AG08395 (cell line): ENCODE data around the gene SLC29A1.
"Not testable (repeated sequence)": the region's sequence is repeated elsewhere in the genome, so short reads cannot be mapped to it uniquely, and the experiment has no call there.

Source experiments
- DNase-seq: peaks from one replicate; pipeline ENCODE4 v3.0.0; 2012; ENCODE audit warnings: mixed read lengths, low spot score

Gene SLC29A1

DNA sequence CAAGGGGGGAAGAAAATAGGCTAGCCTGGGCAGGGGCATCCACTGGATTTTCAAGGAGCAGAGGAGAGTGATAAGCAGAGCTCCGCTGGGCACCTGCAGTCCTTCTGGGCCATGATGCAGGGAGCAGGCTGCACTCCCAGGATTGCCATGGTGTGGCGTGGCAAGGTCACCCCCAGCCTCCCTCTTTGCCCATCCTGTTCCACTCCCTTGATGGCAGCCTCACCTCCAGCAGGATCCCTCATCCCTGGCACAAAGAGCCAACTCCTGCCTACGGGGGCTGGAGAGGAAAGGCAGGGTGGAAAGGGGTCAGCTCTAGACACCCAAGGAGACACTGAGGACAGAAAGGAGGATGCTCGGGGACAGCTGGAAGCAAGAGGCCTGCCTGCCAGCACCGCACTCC, 29.1 kb upstream of the SLC29A1 start:
- no peak for DNase-seq

DNA sequence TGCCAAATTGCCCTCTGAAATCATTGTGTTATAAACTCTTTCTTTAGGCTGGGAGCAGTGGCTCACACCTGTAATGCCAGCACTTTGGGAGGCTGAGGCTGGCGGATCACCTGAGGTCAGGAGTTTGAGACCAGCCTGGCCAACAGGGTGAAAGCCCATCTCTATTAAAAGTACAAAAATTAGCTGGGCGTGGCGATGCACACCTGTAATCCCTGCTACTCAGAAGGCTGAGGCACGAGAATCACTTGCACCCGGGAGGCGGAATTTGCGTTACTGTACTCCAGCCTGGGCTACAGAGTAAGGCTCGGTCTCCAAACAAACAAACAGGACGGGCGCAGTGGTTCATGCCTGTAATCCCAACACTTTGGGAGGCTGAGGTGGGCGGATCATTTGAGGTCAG, 27.0 kb upstream of the SLC29A1 start:
- not testable (repeated sequence) for DNase-seq

DNA sequence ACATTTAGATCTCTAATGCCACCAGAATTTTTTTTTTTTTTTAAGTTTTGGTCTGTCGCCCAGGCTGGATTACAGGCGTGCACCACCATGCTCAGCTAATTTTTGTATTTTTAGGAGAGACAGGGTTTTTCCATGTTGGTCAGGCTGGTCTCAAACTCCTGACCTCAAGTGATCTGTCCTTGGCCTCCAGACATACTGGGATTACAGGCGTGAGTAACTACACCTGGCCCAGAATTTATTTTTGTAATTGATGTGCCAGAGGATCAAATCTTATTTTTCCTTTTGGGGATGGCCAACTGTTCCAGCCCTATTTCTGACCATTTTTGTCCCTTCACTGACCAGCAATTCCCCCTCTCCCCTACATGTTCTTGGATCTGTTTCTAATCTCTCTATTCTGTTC, 24.7 kb upstream of the SLC29A1 start:
- no peak for DNase-seq

DNA sequence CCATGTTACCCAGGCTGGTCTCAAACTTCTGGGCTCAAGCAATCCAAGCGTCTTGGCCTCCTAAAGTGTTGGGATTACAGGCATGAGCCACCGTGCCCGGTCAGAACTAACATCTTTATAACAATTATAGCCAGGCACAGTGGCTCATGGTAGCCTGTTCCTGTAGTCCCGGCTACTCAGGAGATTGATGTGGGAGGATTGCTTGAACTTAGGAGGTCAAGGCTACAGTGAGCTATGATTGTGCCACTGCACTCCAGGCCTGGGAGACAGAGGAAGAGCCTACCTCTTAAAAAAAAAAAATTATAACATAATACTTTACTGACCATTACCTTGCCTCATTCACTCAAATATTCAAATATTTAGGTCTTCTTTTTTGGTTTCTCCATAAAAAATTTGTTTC, 23.5 kb upstream of the SLC29A1 start:
- DNase-seq = no peak

DNA sequence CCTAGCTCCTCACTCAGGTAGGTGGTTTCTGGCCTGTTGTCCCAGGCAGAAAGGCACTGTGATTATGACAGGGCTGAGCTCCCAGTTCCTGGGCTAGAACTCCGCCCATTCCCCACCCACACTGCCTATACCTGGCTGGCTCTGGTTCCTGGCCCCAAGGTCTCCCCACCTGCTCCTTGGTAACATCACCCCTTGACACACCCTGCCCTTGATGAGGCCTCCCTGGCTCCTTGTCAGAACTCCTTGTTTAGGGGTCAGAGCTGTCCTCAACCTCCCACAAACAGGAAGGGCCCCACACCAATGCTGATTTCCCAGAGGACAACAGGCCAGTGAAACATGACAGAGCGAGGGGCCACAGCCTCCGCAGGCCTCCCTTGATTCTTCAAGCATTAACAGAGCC, 22.2 kb upstream of the SLC29A1 start:
- DNase-seq = no peak

DNA sequence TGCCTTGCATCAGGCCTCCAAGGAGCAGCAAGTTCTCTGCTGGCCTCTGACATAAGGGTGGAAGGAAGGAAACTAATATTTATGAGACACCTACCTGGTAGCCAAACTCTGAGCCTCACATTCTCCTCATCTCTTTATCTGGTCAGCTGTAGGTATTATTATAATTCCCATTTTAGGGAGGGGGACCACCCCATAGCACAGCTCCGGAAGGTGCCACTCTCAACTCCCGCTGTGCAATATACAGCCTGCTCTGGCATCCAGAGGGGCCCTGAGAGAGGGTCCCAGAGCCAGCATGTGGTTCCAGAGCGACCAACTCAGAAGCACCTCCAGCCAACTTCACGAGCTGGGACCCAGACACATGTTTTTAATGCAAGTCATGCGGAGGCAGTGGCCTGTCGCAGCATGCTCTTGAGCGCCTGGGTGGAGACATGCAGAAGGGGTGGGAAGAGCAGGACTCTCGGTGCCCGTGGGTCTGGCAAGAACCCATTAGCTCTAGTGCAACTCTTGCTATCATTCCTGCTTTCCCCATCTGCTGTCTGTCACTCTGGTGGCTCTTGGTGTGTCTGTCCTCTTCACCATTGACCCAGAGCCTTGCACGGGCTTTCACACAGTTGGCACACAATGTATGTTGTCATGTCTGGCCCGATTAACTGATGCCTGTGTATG, 21.6 kb upstream of the SLC29A1 start:
- no peak for DNase-seq

DNA sequence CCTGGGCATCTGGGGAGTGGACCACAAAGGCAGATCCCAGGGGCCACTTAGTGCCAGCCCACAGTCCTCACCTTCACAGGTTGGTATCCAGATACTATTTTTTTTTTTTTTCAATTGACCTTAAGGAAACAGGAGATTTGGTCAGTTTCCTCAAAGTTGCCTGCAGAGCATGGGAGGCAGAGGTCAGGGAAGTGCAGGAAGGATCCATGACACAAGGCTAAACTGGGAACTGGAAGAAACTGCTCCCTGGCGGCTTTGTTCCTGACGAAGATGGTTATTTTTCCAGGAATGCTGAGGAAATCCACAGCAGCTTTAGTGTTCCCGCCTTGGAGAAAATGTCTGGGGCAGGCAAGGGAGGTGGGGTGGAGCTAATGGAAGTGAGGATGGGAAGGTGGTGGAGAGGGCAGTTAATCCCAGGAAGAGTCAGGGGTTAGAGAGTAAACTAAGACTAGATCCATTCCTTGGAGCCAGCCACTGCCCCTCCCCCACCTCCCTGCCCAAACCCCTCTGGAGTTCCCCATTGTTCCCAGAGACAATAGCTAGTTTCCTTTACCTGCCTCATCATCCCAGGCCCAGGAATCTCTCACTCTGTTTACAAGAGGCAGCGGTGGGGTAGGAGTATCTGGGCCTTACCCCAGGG, 20.9 kb upstream of the SLC29A1 start:
- DNase-seq = no peak

DNA sequence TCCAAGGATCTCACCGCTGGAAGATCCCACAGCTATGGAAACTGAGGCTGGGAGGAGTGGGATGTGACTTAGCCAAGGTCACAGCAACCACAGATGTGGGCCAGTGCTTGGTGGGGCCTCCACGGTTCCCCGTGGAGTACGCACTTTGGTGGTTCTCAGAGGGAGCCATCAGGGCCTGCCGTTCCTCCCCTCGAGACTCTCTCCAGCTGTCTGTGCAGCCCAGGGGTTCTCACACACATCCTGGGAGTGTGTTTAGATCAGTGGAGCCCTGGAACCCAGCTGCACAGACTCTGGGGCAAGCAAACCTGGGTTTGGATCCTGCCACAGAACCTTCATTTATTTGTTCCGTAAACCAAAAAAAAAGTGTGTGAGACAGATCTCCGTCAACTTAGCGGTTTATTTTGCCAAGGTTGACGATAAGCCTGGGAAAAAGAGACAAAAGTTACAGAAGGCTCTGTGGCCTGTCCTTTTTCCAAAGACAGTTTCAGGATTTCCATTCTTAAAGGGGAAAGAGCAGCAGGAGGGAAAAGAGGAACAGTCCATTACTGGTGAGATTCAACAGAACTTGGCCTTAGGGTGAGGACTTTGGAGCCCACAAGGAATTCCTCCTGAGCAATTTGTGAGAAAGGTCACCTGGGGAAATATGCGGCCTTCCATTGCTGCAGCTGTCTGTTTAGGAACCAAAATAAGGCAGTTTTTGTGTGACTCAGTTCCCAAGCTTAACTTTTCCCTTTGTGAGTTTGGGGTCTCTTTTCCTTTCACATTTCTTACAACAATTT, 20.2 kb upstream of the SLC29A1 start:
- no peak for DNase-seq

DNA sequence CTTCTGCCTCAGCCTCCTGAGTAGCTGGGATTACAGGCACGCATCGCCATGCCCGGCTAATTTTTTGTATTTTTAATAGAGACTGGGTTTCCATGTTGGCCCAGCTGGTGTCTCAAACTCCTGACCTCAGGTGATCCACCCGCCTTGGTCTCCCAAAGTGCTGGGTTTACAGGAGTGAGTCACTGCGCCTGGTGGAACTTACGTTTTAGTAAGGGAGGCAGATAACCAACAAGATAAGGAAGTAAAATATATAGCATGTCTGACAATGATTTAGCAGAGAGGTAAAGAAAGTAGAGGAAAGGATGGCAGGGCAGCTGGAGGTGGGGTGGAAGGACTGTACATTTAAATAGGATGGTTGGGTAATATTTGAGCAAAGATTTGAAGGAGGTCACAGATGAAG, 19.4 kb upstream of the SLC29A1 start:
- DNase-seq = no peak

DNA sequence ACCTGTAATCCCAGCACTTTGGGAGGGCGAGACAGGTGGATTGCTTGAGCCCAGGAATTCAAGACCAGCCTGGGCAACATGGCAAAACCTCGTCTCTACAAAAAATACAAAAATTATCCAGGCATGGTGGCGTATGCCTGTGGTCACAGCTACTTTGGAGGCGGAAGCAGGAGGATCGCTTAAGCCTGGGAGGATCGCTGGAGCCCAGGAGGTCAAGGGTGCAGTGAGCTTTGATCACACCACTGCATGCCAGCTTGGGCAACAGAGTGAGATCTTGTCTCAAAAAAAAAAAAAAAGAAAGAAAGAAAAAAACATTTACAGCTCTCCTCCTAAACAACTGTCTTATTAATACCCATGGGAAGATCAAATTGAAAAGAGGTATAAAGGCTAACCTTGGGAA, 15.4 kb upstream of the SLC29A1 start:
- no peak for DNase-seq

DNA sequence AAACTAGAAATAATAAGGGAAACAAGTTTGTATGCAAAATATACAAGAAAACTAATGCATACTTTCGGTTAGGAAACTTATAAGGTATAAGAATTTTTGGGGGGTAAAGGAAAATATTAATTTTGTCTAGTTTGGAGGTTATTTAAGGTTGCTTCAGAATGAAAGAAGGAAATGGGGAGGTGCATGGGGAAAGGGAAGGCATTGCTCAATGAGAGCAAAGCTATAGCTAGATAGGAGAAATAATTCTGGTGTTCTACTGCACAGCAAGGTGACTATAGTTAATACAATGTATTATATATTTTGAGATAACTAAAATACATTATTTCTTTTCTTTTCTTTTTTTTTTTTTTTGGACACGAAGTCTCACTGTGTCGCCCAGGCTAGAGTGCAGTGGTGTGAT, 12.1 kb upstream of the SLC29A1 start:
- no peak for DNase-seq

DNA sequence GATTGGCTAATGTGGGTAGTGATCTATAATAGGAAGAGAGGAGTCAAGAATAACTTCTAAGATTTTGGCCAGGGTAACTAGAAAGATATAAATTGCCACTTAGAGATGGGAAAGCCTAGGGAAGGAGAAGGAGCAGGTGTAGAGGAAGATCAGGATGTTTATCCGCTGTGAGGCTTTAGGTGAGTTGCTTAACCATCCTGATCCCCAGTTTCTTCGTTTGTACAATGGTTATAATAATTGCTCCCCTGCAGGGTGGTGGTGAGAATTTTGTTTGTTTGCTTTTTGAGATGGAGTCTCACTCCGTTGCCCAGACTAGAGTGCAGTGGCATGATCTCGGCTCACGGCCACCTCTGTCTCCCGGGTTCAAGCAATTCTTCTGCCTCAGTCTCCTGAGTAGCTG, 9.1 kb upstream of the SLC29A1 start:
- no peak for DNase-seq

DNA sequence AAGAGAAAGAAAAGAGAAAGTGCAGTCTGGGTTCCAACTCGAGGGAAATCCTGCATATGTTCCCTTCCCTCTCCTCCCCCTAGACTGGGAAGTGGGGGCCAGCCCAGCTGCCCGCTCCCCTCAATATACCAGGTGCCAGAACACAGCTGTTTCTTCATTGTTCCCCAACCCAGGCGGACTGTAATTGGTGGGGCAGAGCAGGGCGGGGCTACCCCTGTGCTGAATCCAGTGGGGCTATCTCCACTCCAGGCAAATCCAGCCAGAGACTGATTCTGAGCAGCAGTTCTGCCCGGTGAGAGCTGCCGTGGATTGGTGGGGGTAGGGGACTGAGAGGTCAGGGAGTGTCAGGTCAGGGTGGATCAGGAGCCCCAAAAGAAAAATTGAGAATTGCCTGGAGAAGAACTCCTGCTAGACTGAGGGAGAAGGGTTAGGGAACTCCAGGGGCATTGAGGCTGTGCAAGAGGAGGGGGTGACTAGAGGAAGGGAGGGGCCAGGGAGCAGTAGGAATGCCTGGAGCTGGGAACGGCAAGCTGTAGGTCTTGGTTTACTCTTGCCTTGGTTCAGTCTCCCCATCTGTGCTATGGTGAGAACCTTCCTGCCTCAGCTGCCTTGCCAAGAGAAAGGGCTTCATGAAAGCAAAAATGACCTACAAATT, 6.6 kb upstream of the SLC29A1 start, which contains the start of gene MYMX:
Gene MYMX, plus strand, starts transcription at position 250 of the 655 bp plus-strand sequence. CDS start 546 bp downstream, outside the sequence.
- DNase-seq = no peak

DNA sequence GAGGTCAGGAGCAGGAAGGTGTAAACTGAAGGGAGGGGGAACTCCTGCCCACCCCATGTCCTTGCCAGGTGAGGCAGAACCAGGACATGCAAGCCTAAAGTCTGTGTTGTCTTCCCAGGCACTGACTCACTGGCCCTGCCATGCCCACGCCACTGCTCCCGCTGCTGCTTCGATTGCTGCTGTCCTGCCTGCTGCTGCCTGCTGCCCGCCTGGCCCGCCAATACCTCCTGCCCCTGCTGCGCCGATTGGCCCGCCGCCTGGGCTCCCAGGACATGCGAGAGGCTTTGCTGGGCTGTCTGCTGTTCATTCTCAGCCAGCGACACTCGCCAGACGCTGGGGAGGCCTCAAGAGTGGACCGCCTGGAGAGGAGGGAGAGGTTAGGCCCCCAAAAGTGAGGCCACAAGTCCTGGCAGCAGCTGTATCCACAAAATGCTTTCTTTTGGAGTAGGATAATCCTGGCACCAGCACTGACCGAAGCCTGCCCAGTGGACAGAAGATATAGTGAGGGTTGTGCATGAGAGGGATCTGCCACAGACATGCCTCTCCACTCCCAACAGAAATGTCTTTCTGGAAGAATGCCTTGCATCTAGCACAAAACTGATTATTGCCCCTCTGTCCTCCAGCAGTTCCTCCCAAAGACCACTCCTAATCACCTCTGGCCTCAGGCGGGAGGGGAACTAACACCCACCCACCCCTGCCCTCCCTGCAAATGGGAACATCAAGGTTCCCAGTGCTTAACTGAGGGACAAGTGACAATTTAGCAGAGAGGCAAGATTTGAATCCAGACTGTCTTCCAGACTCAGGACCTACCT, 5.9 kb upstream of the SLC29A1 start:
- DNase-seq = no peak

DNA sequence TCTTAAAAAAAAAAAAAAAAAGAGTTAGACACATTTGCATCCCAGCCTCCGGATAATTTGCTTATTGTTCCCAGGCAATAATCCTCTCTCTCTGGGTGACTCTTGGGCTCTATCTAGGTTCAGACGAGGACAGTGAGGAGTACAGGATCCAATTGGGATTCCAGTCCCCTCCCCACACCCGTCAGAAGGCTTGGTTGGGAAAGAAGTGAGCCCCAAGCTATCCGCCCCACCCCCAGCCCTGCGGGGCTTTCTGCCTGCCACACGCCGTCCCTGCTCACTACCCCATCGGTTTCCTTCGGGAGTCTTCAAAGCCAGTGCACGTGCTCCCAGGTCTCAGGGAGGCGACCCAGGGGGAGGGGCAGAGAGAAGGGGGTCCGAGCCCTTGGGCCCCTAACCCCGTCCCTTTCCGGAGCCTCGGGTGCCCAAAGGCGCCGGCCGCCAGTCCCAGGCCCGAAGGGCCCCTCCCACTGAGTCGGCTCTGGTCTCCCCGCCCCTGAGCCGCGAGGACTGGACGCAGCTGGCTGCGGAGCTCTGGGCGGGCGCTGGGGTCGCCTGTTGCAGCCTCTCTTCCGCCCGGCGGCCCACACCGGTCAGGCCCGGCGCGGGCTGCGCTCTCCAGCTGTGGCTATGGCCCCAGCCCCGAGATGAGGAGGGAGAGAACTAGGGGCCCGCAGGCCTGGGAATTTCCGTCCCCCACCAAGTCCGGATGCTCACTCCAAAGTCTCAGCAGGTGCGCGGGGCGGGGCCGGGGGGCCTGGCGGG, 4.2 kb upstream of the SLC29A1 start:
- peak; percentile 41 for DNase-seq

DNA sequence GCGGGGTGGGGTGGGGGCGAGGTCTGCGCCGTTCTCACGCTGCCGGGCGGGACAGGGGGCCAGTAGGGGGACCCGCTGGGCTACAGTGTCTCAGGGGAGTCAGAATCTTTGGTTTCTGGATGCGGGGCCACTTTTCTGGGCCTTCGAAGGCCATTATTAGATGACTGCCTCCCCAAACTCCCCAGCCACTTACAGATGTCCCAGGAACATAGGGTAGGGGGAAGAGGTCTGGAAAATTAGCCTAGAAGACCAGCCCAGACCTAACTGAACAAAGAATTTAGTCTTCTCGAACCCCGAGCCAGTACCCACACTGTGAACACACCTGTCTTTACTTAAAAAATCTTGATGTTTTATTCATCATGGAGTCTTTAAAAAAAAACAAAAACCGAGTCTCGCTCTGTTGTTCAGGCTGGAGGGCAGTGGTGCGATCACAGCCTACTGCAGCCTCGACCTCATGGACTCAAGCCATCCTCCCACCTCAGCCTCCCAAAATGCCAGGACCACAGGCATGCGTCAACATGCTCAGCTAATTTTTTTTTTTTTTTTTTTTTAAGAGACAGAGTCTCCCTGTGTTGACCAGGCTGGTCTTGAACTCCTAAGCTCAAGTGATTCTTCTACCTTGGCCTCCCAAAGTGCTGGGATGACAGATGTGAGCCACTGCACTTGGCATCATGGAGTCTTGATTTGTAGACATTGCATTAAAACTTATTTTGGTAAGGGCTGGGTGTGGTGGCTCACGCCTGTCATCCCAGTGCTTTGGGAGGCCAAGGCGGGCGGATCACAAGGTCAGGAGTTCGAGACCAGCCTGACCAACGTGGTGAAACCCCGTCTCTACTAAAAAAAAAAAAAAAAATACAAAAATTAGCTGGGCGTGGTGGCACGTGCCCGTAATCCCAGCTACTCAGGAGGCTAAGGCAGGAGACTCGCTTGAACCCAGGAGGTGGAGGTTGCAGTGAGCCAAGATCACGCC, 3.3 kb upstream of the SLC29A1 start:
- DNase-seq = no peak

DNA sequence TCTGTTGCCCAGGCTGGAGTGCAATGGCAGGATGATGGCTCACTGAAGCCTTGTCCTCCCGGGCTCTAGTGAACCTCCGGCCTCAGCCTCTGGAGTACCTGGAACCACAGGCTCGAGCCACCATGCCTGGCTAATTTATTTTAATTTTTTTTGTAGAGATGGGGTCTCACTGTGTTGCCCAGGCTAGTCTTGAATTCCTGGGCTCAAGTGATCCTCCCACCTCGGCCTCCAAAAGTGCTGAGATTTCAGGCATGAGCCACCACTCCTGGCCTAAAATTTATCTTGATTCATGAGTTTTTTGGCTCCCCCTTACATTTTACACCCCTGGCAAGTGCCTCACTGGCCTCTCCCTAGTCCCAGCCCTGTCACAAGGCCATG, 2.5 kb upstream of the SLC29A1 start:
- no peak for DNase-seq

DNA sequence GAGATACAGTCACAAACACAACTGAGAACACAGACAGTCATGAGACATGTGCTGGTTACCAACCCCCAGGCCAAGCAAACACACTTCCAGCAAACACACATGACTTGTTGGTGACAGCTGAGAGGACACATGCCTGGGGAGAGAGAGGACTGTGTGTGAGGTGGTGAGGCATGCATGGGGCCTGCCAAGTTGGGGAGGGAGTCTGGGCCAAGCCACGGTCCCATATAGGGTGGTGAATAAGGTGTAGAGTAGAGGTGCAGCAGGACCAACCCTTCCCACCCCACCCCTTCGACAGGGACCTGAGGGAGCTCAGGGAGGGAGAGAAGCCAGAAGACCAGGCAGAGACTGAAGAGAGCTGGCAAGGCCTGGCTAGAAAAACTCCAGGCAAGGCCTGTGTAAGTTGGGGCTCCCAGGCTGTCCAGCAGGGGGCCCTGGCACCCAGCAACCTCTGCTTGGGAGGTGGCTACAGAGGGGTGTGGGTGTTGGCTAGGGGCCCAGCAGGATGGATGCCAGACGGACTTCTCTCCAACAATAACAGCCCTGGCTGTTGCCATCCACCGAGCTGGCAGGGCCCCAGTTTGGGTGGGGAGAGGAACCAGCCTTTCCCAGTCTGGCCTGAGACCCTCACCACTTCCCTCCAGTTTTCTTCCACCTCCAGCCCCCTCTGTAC, 2.0 kb upstream of the SLC29A1 start:
- DNase-seq = peak; percentile 75

DNA sequence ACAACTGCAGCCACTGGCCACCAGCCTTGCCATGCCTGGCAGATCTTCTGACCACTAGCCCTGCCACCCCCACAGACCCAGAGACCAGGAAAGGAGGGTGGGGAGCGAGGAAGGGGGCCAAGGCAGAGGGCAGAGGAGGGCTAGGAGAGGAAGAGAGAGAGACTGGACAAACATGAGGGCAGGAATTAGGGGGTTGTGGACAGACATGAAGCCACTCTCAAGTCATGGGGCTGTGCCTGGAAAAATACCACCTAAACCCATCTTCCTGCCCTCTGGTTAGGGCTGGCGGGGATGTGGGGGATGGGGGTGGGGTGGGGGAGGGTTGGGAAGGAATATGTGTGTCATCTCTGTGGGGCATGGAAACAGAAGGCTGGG, 1.4 kb upstream of the SLC29A1 start:
- no peak for DNase-seq
